GM19455 (cell line): ENCODE data around the gene SPINK13.
"Not testable (repeated sequence)": the region's sequence is repeated elsewhere in the genome, so short reads cannot be mapped to it uniquely, and the experiment has no call there.

Source experiments
- ATAC-seq: cut with Tn5 transposase; IDR thresholded peaks from one replicate; pipeline ENCODE4 v1.9.1; 2021; ENCODE audit not compliant: unreplicated experiment

The SPINK13 gene

DNA sequence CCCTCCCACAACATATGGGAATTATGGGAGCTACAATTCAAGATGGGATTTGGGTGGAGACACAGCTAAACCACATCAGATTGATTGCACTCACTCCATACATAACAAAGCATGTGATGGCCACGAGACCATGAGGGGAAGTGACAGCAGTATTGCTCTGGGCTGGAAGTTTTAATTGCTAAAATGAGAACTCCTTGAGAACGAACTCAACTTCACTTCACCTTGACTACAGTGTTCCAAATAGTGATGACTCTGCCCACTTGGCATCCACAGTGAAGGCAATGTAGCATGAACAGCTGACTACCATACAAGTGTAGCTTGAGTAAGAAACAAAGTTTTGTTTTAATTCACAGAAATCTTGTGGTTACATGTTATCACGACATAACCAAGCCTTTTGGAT, 42.9 kb downstream of the SPINK13 start:
- ATAC-seq, result no peak

GRCh38 chr5:148312153-148312552, 43.6 kb downstream of the SPINK13 start, which contains the start of gene SPINK7:
Gene SPINK7 (plus strand): TSS chr5:148312423. CDS start chr5:148312484, 61 bp downstream.
- ATAC-seq, result no peak

DNA sequence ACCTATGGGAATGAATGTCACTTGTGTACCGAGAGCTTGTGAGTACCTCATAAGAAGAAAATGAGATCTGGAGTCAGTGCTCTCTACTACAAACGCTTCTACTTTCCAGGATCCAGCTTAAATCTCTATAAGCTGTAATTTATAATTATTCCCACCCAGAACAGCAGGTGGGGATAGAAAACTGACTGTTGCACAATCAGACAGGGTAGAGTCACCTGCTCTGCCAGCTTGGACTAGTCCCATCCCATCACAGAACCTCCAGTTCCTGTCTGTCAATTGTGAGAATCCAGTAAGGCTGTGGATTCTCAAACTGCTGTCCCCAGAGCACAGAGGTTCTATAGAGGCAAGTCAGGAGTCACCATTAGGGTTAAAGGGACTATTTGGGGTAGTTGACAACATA, 45.6 kb downstream of the SPINK13 start:
- no peak for ATAC-seq

GRCh38 chr5:148314731-148315130, 46.1 kb downstream of the SPINK13 start:
- ATAC-seq, result no peak

DNA sequence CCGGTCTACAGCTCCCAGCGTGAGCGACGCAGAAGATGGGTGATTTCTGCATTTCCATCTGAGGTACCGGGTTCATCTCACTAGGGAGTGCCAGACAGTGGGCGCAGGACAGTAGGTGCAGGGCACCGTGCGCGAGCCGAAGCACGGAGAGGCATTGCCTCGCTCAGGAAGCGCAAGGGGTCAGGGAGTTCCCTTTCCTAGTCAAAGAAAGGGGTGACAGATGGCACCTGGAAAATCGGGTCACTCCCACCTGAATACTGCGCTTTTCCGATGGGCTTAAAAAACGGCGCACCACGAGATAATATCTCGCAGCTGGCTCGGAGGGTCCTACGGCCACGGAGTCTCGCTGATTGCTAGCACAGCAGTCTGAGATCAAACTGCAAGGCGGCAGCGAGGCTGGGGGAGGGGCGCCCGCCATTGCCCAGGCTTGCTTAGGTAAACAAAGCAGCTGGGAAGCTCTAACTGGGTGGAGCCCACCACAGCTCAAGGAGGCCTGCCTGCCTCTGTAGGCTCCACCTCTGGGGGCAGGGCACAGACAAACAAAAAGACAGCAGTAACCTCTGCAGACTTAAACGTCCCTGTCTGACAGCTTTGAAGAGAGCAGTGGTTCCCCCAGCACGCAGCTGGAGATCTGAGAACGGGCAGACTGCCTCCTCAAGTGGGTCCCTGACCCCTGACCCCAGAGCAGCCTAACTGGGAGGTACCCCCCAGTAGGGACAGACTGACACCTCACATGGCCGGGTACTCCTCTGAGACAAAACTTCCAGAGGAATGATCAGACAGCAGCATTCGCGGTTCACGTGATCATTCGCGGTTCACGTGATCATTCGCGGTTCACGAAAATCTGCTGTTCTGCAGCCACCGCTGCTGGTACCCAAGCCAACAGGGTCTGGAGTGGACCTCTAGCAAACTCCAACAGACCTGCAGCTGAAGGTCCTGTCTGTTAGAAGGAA, 51.7 kb downstream of the SPINK13 start:
- not testable (repeated sequence) for ATAC-seq

GRCh38 chr5:148333262-148333849, 64.8 kb downstream of the SPINK13 start:
- ATAC-seq, result no peak

DNA sequence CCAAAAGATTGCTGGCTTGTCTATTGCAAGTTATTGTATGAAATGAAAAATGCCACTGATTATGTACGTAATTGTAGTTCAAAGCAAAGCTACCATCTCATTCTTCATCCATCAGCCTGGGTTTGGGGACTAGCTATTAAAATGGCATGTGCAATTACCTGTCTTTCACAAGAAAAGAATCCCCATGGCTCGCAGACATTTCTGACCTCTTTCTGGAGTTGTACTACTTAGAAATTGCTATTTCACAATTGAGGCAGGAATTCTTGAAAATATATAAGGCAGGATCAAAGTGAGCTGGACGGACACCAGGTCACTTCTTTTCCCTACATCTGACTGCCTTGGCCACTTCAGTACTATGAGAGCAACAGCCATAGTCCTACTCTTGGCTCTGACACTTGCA, 66.7 kb downstream of the SPINK13 start, which contains the start of gene SPINK9:
Gene SPINK9, plus strand, starts transcription at position 301 of the 400 bp plus-strand sequence. Its CDS starts 55 bp downstream, at position 356.
- ATAC-seq, result no peak
